GM18507 (cell line): ENCODE measurements around the gene LCN15.
A peak's percentile ranks its signal among the peaks of the same experiment; 100 is the strongest.
"Not testable (repeated sequence)": the region's sequence is repeated elsewhere in the genome, so short reads cannot be mapped to it uniquely, and the experiment has no call there.

Source experiments
- DNase-seq: peaks from one replicate; pipeline ENCODE4 v3.0.0; 2011; ENCODE audit warnings: low read depth; ENCODE audit not compliant: insufficient read length; ENCODE audit errors: extremely low spot score
- FAIRE-seq: peaks from 2 replicates; lab custom pipeline; 2011; peaks lifted over from hg19 to GRCh38; lab: Jason Lieb, UNC

Gene LCN15

DNA sequence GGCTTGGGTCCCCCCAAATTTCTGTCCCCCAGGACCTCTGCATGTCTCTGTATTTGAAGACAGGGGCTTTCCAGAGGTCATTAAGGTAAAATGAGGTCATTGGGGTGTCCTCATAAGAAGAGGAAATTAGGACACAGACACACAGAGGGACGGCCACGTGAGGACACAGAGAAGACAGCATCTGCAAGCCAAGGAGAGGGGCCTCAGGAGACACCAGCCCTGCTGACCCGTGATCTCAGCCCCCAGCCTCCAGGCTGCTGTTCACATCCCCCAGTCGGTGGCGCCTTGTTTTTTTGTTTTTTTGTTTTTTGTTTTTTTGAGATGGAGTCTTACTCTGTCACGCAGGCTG lies 30.7 kb upstream of the LCN15 start:
- DNase-seq (no peak), FAIRE-seq (no peak)

- no peak for FAIRE-seq
- no peak for DNase-seq
These were observed 30.1 kb upstream of the LCN15 start for GRCh38 chr9:136794281-136794999.

GRCh38 chr9:136793086-136793946 lies 29.0 kb upstream of the LCN15 start:
- DNase-seq (no peak), FAIRE-seq (no peak)

GRCh38 chr9:136792321-136793085 lies 28.2 kb upstream of the LCN15 start:
- FAIRE-seq (no peak), DNase-seq (no peak)

- FAIRE-seq, result no peak
- DNase-seq, result no peak
These were observed 27.4 kb upstream of the LCN15 start for GRCh38 chr9:136791516-136792276.

- DNase-seq (peak; percentile 96), FAIRE-seq (peak; percentile 93)
These were observed 26.6 kb upstream of the LCN15 start, which contains the start of gene TMEM141 for GRCh38 chr9:136790640-136791515. TMEM141 (plus strand) TSS chr9:136791344; CDS start chr9:136791371, 27 bp downstream.

- FAIRE-seq, result no peak
These were observed 25.2 kb upstream of the LCN15 start for GRCh38 chr9:136789523-136789937.

GRCh38 chr9:136788644-136789522 lies 24.6 kb upstream of the LCN15 start:
- FAIRE-seq, DNase-seq: not testable (repeated sequence)

More at GRCh38 chr9:136789523-136789937, 25.2 kb upstream of the LCN15 start:
- no peak for DNase-seq

DNA sequence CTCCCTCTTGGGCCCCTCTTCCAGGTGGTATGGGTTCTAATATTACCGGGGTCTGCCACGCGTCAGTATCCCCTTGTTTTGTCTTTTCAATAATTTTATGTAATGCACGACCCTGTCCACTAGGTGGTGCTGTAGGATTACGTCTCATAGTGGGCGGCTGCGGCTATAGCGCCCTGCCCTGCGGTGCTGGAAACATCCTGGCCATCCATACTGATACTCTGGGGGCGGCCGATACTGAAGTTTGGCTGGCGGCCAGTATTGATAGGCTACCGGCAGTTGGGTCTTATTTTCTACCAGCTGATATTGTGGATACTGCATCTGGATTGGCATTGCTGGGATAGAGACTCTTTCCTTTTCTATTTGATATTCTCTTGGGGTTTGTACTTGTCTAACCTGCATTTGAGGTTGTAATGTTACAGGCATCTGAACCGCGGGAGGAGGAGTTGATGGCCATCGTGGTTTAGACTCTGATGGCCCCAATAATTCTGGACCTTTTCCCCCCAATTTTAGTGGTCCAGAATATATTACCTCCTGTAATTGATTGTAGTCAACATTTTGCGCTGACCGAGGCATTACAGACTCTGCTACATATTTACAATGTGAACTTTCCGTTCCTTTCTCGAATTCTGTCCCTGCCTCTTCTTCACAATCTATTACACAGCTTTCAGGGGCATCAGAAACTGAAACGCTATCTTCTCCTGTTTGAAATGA lies 23.5 kb upstream of the LCN15 start:
- FAIRE-seq, result peak; percentile 74
- DNase-seq, result no peak

- not testable (repeated sequence) for DNase-seq, FAIRE-seq
These were observed 22.7 kb upstream of the LCN15 start for GRCh38 chr9:136786983-136787382.

DNA sequence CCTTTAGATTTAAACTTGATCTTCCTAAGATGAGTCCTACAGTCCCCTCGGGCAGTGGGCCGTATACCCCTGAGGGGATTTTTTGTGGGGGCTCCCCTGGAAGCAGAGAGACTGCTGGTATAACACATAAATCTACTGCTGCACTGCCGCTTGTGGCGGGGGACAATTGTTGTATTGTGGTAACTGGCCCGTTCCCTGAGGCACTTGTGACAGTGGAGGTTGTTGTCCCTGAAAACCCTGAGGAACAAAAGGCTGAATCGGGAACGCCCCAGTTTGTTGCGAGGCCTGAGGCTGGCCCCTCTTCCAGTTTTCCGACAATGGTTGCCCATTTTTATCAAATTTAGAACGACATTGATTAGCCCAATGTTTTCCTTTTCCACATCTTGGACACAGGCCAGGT lies 22.1 kb upstream of the LCN15 start:
- FAIRE-seq (no peak), DNase-seq (no peak)

- FAIRE-seq, DNase-seq: not testable (repeated sequence)
These were observed 21.4 kb upstream of the LCN15 start for GRCh38 chr9:136785565-136786355.

- DNase-seq (no peak), FAIRE-seq (peak; percentile 49)
These were observed 20.7 kb upstream of the LCN15 start for GRCh38 chr9:136784997-136785361.

DNA sequence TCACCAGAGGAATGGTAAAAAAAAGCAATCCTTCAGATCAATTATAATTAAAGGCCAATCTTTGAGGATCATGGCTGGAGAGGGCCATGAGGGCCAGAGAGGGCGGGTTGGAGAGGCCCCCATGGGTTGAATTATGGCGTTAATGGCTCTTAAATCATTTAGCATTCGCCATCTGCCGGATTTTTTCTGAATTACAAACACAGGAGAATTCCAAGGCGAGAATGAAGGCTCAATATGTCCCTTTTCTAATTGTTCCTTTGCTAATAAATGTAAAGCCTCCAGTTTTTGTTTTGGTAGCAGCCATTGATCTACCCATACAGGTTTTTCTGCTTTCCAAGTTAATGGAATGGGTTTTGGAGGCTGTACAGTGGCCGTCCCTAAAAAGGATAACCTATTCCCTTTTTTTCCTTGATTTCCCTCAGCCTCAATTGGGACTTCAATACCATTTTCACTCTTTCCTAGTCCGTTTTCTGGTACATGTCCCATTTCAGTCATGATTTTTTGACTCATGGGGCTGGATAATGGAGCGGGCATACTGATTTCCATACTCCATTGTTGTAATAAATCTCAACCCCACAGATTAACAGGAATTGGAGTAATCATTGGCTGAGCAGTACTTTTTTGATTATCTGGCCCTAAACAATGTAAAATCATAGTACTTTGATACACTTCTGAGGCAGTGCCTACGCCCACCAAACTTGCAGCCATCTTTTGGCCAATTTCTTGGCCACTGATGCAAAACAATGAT lies 20.1 kb upstream of the LCN15 start:
- no peak for DNase-seq
- no peak for FAIRE-seq

GRCh38 chr9:136782452-136782851 lies 18.1 kb upstream of the LCN15 start:
- DNase-seq, result no peak

More at GRCh38 chr9:136782452-136782851, 18.1 kb upstream of the LCN15 start:
- no peak for FAIRE-seq
